Calu3 (cell line): ENCODE data around the gene PCSK1. TPM values are rescaled to one million over a fixed set of nuclear protein-coding genes. Genes with fewer than 3 reads are reported as not detected.

ENCODE experiments used
- BruUV-seq: library from RNA; stranded (reverse); fragments of 400-500 nt; replicated peaks from 2 replicates; lab custom pipeline; 2021; lab: Mats Ljungman, UMichigan
- CTCF ChIA-PET: fragments of 300-600 bp; sonication (Branson Sonifier 250); formaldehyde crosslinking; loops from one replicate; lab custom pipeline; 2022; ENCODE audit warnings: antibody characterized with exemption; lab: Charles Lee
- DNase-seq: peaks from one replicate; pipeline ENCODE4 v3.0.0; 2022
- H3K27ac Mint-ChIP-seq: one replicate; pipeline ENCODE4 v1.8.0; 2022; ENCODE audit warnings: mixed read lengths; ENCODE audit not compliant: unreplicated experiment
- H3K27me3 Mint-ChIP-seq: one replicate; pipeline ENCODE4 v1.8.0; 2022; ENCODE audit warnings: mixed read lengths; ENCODE audit not compliant: unreplicated experiment
- H3K36me3 Mint-ChIP-seq: one replicate; pipeline ENCODE4 v1.8.0; 2022; ENCODE audit warnings: mild to moderate bottlenecking, moderate library complexity, mixed read lengths; ENCODE audit not compliant: insufficient read depth, unreplicated experiment
- H3K4me1 Mint-ChIP-seq: one replicate; pipeline ENCODE4 v1.8.0; 2022; ENCODE audit warnings: mild to moderate bottlenecking, low read depth, mixed read lengths; ENCODE audit not compliant: unreplicated experiment
- H3K4me3 Mint-ChIP-seq: one replicate; pipeline ENCODE4 v1.8.0; 2022; ENCODE audit warnings: mild to moderate bottlenecking, low read depth, moderate library complexity, mixed read lengths; ENCODE audit not compliant: unreplicated experiment
- H3K9me3 Mint-ChIP-seq: one replicate; pipeline ENCODE4 v1.8.0; 2022; ENCODE audit warnings: low read depth, mixed read lengths; ENCODE audit not compliant: unreplicated experiment
- CTCF ChIP-seq: fragments of 200-600 bp; IDR thresholded peaks from one replicate; pipeline ENCODE4 v1.8.0; 2022; ENCODE audit warnings: antibody characterized with exemption; ENCODE audit not compliant: unreplicated experiment
- intact Hi-C: fragments of 100-400 bp; cut with micrococcal nuclease; formaldehyde crosslinking; loops from one replicate; pipeline ENCODE4 v1.10.0; 2022; ENCODE audit not compliant: unreplicated experiment
- total RNA-seq: library from RNA; stranded (reverse); gene quantifications from 2 replicates; pipeline ENCODE4 v1.2.3, GENCODE V29; 2022

Gene PCSK1
- total RNA-seq, 1 experiment from 2014 or later: not detected

- Mint-ChIP-seq H3K9me3 (no peaks in the 10 kb centered on the region), H3K36me3 (no peaks in the 10 kb centered on the region), H3K4me1 (no peaks in the 10 kb centered on the region), H3K27ac (no peak overlapping the region), H3K27me3 (peaks cover 57% of the 10 kb centered on the region), H3K4me3 (no peak overlapping the region)
- CTCF ChIA-PET: no interaction called here
- BruUV-seq: no TSS peak
- intact Hi-C loops: no loop called here
- DNase-seq: no peak
- TF ChIP-seq CTCF: no peak
Observed at GRCh38 chr5:96468956-96469355, 35.9 kb upstream of the PCSK1 start.

- Mint-ChIP-seq H3K4me1 (no peaks in the 10 kb centered on the region), H3K27me3 (peaks cover 39% of the 10 kb centered on the region), H3K27ac (no peak overlapping the region), H3K4me3 (no peak overlapping the region), H3K36me3 (no peaks in the 10 kb centered on the region), H3K9me3 (no peaks in the 10 kb centered on the region)
- intact Hi-C loops: no loop called here
- no peak for TF ChIP-seq CTCF
- CTCF ChIA-PET: no interaction called here
- BruUV-seq: no TSS peak
- no peak for DNase-seq
Observed at GRCh38 chr5:96463091-96463490, 30.0 kb upstream of the PCSK1 start.

- no peak for TF ChIP-seq CTCF
- Mint-ChIP-seq H3K27ac (no peak overlapping the region), H3K9me3 (peaks cover 7% of the 10 kb centered on the region), H3K4me3 (no peak overlapping the region), H3K36me3 (no peaks in the 10 kb centered on the region), H3K27me3 (peaks cover 45% of the 10 kb centered on the region), H3K4me1 (no peaks in the 10 kb centered on the region)
- no peak for DNase-seq
- no TSS peak for BruUV-seq
- intact Hi-C loops: no loop called here
- CTCF ChIA-PET: no interaction called here
Observed at GRCh38 chr5:96459313-96460121, 26.5 kb upstream of the PCSK1 start.

- intact Hi-C loops: no loop called here
- peaks cover 42% of the 10 kb centered on the region for H3K27me3 Mint-ChIP-seq
- no peak overlapping the region for H3K4me3 Mint-ChIP-seq
- no TSS peak for BruUV-seq
- CTCF ChIA-PET: no interaction called here
- H3K9me3 Mint-ChIP-seq: peaks cover 7% of the 10 kb centered on the region
- DNase-seq: no peak
- H3K27ac Mint-ChIP-seq: no peak overlapping the region
- H3K36me3 Mint-ChIP-seq: no peaks in the 10 kb centered on the region
- no peaks in the 10 kb centered on the region for H3K4me1 Mint-ChIP-seq
- TF ChIP-seq CTCF: no peak
Observed at GRCh38 chr5:96458176-96458575, 25.1 kb upstream of the PCSK1 start.
